SK-N-SH treated with all-trans-retinoic acid at 6 μM for 48 hours (cell line): Measurements from ENCODE around the gene INPP4B.

Experiments used
- ATAC-seq: fragments of 200-7000 bp; cut with Tn5 transposase; 3 replicates; pipeline ENCODE4 v1.9.1; 2020; ENCODE audit warnings: mild to moderate bottlenecking, moderate library complexity
- ARNTL ChIP-seq: fragments of 450-650 bp; formaldehyde crosslinking; IDR thresholded peaks from 2 replicates; pipeline ENCODE4 v1.5.0; 2020; ENCODE audit warnings: low read depth, mild to moderate bottlenecking, moderate library complexity, borderline replicate concordance
- CREB5 ChIP-seq: fragments of 250-450 bp; sonication (Bioruptor Pico); IDR thresholded peaks from 2 replicates; pipeline ENCODE4 v1.5.1; 2020; ENCODE audit warnings: low read depth, mild to moderate bottlenecking, moderate library complexity
- CSDC2 ChIP-seq: fragments of 250-450 bp; sonication (Bioruptor Pico); IDR thresholded peaks from 2 replicates; pipeline ENCODE4 v1.5.0; 2020; ENCODE audit warnings: mild to moderate bottlenecking, moderate library complexity
- CSRNP3 ChIP-seq: fragments of 250-450 bp; sonication (Bioruptor Pico); IDR thresholded peaks from 2 replicates; pipeline ENCODE4 v1.5.1; 2021; ENCODE audit warnings: mild to moderate bottlenecking, moderate library complexity
- ESRRG ChIP-seq: fragments of 250-450 bp; sonication (Bioruptor Pico); IDR thresholded peaks from 2 replicates; pipeline ENCODE4 v1.6.1; 2021; ENCODE audit warnings: mild to moderate bottlenecking
- OSR1 ChIP-seq: fragments of 250-450 bp; sonication (Bioruptor Pico); IDR thresholded peaks from 2 replicates; pipeline ENCODE4 v1.8.0; 2022; ENCODE audit warnings: moderate library complexity, mild to moderate bottlenecking, inconsistent platforms
- PATZ1 ChIP-seq: fragments of 250-450 bp; sonication (Bioruptor Pico); IDR thresholded peaks from 2 replicates; pipeline ENCODE4 v1.8.0; 2020; ENCODE audit warnings: mild to moderate bottlenecking, moderate library complexity, borderline replicate concordance
- POU6F1 ChIP-seq: fragments of 250-450 bp; sonication (Bioruptor Pico); IDR thresholded peaks from 2 replicates; pipeline ENCODE4 v1.8.0; 2021; ENCODE audit warnings: low read depth, mild to moderate bottlenecking, moderate library complexity, borderline replicate concordance
- PPARA ChIP-seq: fragments of 250-450 bp; sonication (Bioruptor Pico); IDR thresholded peaks from 2 replicates; pipeline ENCODE4 v1.5.0; 2020; ENCODE audit warnings: mild to moderate bottlenecking, borderline replicate concordance
- RARB ChIP-seq: fragments of 250-450 bp; sonication (Bioruptor Pico); IDR thresholded peaks from 2 replicates; pipeline ENCODE4 v1.8.0; 2021; ENCODE audit warnings: mild to moderate bottlenecking, moderate library complexity
- SNAI2 ChIP-seq: fragments of 250-450 bp; sonication (Bioruptor Pico); IDR thresholded peaks from 2 replicates; pipeline ENCODE4 v1.5.0; 2020; ENCODE audit warnings: mild to moderate bottlenecking, moderate library complexity
- TCF4 ChIP-seq: fragments of 250-450 bp; sonication (Bioruptor Pico); IDR thresholded peaks from 2 replicates; pipeline ENCODE4 v1.8.0; 2021; ENCODE audit warnings: mild to moderate bottlenecking, moderate library complexity, borderline replicate concordance
- TOX ChIP-seq: fragments of 250-450 bp; sonication (Bioruptor Pico); IDR thresholded peaks from 2 replicates; pipeline ENCODE4 v1.8.0; 2021; ENCODE audit warnings: mild to moderate bottlenecking, moderate library complexity, borderline replicate concordance
- TSHZ2 ChIP-seq: fragments of 250-450 bp; sonication (Bioruptor Pico); IDR thresholded peaks from 2 replicates; pipeline ENCODE4 v1.5.0; 2020; ENCODE audit warnings: mild to moderate bottlenecking, moderate library complexity
- ZC3H10 ChIP-seq: fragments of 250-450 bp; sonication (Bioruptor Pico); IDR thresholded peaks from 2 replicates; pipeline ENCODE4 v1.5.1; 2021; ENCODE audit warnings: mild to moderate bottlenecking, moderate library complexity
- ZFP3 ChIP-seq: fragments of 250-450 bp; sonication (Bioruptor Pico); IDR thresholded peaks from 2 replicates; pipeline ENCODE4 v1.5.0; 2020; ENCODE audit warnings: mild to moderate bottlenecking, moderate library complexity
- ZFP30 ChIP-seq: fragments of 450-650 bp; formaldehyde crosslinking; IDR thresholded peaks from 2 replicates; pipeline ENCODE4 v1.5.0; 2022; ENCODE audit warnings: mild to moderate bottlenecking, moderate library complexity
- ZNF565 ChIP-seq: fragments of 450-650 bp; formaldehyde crosslinking; conservative IDR thresholded peaks from 2 replicates; pipeline ENCODE4 v1.5.0; 2020; ENCODE audit warnings: low read depth, mild to moderate bottlenecking, moderate library complexity

Gene INPP4B

GRCh38 chr4:142824368-142824767, 21.7 kb downstream of the INPP4B start (continued):
- TF ChIP-seq CSDC2 (no peak), SNAI2 (CRISPR knock-in tag) (no peak), ZFP30 (CRISPR knock-in tag) (no peak), OSR1 (no peak), TCF4 (CRISPR knock-in tag) (no peak), PPARA (CRISPR knock-in tag) (no peak), PATZ1 (CRISPR knock-in tag) (peak; percentile 70; the same call in 1 of the 2 replicates)

- ATAC-seq = peak; percentile 61
- TF ChIP-seq ESRRG (CRISPR knock-in tag) (no peak), TOX (CRISPR knock-in tag) (no peak), SNAI2 (CRISPR knock-in tag) (no peak), RARB (CRISPR knock-in tag) (no peak), CSRNP3 (CRISPR knock-in tag) (no peak), PATZ1 (CRISPR knock-in tag) (no peak)
Measured at GRCh38 chr4:142823796-142824195, 22.3 kb downstream of the INPP4B start.

- TF ChIP-seq POU6F1 (CRISPR knock-in tag) = no peak
- no peak for TF ChIP-seq CSDC2
- no peak for TF ChIP-seq ZFP3 (CRISPR knock-in tag)
- no peak for TF ChIP-seq PATZ1 (CRISPR knock-in tag)
- no peak for TF ChIP-seq ZNF565 (CRISPR knock-in tag)
- TF ChIP-seq ARNTL (CRISPR knock-in tag) = no peak
- TF ChIP-seq CREB5 (CRISPR knock-in tag) = no peak
- TF ChIP-seq TCF4 (CRISPR knock-in tag) = no peak
- TF ChIP-seq PPARA (CRISPR knock-in tag) = no peak
- no peak for TF ChIP-seq TOX (CRISPR knock-in tag)
- TF ChIP-seq ZC3H10 (CRISPR knock-in tag) = no peak
- no peak for TF ChIP-seq TSHZ2 (CRISPR knock-in tag)
- no peak for TF ChIP-seq ZFP30 (CRISPR knock-in tag)
- ATAC-seq = peak; percentile 18; the same call in 1 of the 3 replicates
Measured at GRCh38 chr4:142818476-142818875, 27.6 kb downstream of the INPP4B start.
